Spleen (tissue), 7 donors: Measurements from ENCODE around the gene TMEM63C.

Experiments
- POLR2A ChIP-seq, 3 donors: fragments of 450-650 bp; IDR thresholded peaks; one replicate each; pipeline ENCODE4 v1.5.1; 2017; ENCODE audit warnings: antibody characterized with exemption in 3 of 3, mild to moderate bottlenecking in 1 of 3
- TF ChIP-seq, protein P1 (sequence below), 11 experiments: fragments of 200-600 bp in 7 of 11; fragments of 450-650 bp in 4 of 11; sonication (generic) in 4 of 11; IDR thresholded peaks in 8 of 11; conservative IDR thresholded peaks in 3 of 11; 1 replicate in 7 of 11; 2 replicates in 4 of 11; pipeline versions ENCODE4 v1.4.0 to v1.8.0; 2016 to 2021; ENCODE audit warnings: antibody characterized with exemption in 11 of 11, inconsistent platforms in 4 of 11, mild to moderate bottlenecking in 1 of 11
- donor health status: DM: no; HTN: no; CAD: no; lungs with moderate emphysema.
- donor health status: DM: no; HTN: no; CAD: no.
- donor health status: DM: no; HTN: no; CAD: no.

DNA sequence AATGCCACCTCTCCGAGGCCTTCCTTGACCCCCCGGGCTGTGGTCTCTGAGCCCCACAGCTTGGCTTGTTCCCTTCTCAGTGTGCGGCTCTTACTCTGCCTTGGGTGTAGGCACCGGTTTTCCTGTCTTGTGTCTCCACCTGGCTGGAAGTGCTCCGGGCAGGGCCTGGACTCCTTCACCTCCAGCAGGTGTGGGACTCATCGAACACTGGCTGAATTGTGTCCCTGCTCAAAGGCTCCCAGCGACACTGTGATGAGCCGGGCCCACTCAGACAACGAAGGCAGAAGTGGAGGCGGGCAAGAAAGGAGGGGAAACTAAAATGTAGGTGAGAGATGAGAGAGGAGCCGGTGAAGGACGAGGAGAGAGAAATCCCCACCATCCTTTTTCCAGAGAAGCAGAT is 18.0 kb downstream of the TMEM63C start:
- TF ChIP-seq, protein P1, sequence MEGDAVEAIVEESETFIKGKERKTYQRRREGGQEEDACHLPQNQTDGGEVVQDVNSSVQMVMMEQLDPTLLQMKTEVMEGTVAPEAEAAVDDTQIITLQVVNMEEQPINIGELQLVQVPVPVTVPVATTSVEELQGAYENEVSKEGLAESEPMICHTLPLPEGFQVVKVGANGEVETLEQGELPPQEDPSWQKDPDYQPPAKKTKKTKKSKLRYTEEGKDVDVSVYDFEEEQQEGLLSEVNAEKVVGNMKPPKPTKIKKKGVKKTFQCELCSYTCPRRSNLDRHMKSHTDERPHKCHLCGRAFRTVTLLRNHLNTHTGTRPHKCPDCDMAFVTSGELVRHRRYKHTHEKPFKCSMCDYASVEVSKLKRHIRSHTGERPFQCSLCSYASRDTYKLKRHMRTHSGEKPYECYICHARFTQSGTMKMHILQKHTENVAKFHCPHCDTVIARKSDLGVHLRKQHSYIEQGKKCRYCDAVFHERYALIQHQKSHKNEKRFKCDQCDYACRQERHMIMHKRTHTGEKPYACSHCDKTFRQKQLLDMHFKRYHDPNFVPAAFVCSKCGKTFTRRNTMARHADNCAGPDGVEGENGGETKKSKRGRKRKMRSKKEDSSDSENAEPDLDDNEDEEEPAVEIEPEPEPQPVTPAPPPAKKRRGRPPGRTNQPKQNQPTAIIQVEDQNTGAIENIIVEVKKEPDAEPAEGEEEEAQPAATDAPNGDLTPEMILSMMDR (IDR thresholded peaks at IDR 0.05 in 8 of 11, conservative IDR thresholded peaks at IDR 0.05 in 3 of 11) = no peak
- TF ChIP-seq POLR2A (IDR thresholded peaks at IDR 0.05) = no peak
